ENCODE data around the gene PIK3R4.

PIK3R4 gene

DNA sequence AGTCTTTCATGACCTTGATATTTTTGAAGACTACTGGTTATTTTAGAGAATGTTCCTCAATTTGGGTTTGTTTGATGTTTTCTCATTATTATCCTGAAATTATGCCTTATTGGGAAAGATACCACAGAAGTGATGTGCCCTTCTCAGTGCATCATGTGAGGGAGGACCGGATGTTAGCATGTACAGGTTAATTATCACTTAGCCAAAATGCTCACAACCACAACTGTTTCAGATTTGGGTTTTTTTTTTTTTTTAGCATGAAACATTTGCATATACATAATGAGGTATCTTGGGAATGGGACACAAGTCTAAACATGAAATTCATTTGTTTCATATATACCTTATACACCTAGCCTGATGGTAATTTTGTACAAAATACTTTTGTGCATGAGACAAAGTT is 59.8 kb downstream of the PIK3R4 start:
- DNase-seq (ENCODE audit: low read depth) = no peak
- TF ChIP-seq, protein P1, sequence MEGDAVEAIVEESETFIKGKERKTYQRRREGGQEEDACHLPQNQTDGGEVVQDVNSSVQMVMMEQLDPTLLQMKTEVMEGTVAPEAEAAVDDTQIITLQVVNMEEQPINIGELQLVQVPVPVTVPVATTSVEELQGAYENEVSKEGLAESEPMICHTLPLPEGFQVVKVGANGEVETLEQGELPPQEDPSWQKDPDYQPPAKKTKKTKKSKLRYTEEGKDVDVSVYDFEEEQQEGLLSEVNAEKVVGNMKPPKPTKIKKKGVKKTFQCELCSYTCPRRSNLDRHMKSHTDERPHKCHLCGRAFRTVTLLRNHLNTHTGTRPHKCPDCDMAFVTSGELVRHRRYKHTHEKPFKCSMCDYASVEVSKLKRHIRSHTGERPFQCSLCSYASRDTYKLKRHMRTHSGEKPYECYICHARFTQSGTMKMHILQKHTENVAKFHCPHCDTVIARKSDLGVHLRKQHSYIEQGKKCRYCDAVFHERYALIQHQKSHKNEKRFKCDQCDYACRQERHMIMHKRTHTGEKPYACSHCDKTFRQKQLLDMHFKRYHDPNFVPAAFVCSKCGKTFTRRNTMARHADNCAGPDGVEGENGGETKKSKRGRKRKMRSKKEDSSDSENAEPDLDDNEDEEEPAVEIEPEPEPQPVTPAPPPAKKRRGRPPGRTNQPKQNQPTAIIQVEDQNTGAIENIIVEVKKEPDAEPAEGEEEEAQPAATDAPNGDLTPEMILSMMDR (IDR thresholded peaks at IDR 0.05; ENCODE audit: control insufficient read depth, extremely low read depth, insufficient read depth) = no peak
- H3K4me3 ChIP-seq (ENCODE audit: low read depth, low read length) = no peak overlapping the region

DNA sequence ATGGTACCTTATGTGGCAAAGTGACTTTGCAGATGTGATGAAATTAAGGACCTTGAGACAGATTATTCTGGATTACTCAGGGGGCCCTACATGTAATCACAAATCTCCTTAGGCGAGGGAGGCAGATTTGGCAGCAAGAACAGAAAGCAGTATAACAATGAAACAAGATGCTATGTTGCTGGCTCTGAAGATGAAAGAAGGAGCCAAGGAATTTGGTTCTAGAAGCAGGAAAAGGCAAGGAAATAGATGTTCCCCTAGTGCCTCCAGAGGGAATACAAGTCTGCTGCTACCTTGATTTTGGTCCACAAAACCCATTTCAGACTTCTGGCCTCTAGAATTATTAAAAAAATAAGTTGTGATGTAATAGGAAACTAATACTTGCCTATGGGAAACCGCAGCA is 64.5 kb downstream of the PIK3R4 start:
- TF ChIP-seq, protein P1 (IDR thresholded peaks at IDR 0.05; ENCODE audit: control insufficient read depth, extremely low read depth, insufficient read depth) = no peak
- DNase-seq (ENCODE audit: low read depth) = no peak
- no peak overlapping the region for H3K4me3 ChIP-seq (ENCODE audit: low read depth, low read length)

DNA sequence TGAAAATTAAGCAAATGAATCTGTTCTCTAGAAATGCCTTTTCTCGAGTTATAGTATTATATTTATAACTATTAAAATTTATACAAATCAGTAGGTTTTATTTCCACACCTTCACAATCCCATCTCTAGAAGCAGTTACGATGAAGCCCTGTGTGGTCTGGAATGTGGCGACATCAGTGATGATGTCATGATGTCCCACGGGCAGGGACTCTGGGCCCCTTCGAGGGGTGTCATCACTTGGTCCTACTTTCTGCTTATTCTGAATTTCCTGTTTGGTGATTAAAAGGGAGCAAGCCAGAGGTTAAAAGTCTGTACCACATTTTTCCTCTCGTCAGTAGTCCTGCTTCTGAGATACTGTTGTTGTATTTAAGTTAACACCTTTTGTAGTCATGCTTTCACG is 67.4 kb downstream of the PIK3R4 start:
- H3K4me3 ChIP-seq (ENCODE audit: low read depth, low read length) = no peak overlapping the region
- no peak for DNase-seq (ENCODE audit: low read depth)

DNA sequence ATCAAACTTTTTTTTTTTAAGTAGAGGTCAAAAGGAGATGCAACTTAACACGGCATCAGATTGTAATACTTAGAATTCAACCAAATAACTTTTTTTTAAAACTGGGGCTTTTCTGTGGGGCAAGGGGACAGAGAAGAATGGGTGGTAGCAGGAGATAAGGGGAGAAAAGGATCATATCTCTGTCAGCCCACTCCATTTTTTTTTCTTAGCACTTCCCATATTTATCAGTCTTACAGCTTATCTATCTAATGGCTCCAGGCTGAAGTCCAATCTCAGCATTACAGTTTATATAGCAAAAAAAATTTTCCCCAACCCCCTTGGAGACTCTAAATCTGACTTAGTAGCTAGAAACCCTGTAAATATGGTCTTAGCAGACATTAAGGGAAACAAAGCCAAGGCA is 69.3 kb downstream of the PIK3R4 start:
- no peak for DNase-seq (ENCODE audit: low read depth)
- H3K4me3 ChIP-seq (ENCODE audit: low read depth, low read length) = no peak overlapping the region
- TF ChIP-seq, protein P1 (IDR thresholded peaks at IDR 0.05; ENCODE audit: control insufficient read depth, extremely low read depth, insufficient read depth) = no peak

More for the DNA sequence above, 67.4 kb downstream of the PIK3R4 start:
- TF ChIP-seq, protein P1 (IDR thresholded peaks at IDR 0.05; ENCODE audit: control insufficient read depth, extremely low read depth, insufficient read depth) = no peak

DNA sequence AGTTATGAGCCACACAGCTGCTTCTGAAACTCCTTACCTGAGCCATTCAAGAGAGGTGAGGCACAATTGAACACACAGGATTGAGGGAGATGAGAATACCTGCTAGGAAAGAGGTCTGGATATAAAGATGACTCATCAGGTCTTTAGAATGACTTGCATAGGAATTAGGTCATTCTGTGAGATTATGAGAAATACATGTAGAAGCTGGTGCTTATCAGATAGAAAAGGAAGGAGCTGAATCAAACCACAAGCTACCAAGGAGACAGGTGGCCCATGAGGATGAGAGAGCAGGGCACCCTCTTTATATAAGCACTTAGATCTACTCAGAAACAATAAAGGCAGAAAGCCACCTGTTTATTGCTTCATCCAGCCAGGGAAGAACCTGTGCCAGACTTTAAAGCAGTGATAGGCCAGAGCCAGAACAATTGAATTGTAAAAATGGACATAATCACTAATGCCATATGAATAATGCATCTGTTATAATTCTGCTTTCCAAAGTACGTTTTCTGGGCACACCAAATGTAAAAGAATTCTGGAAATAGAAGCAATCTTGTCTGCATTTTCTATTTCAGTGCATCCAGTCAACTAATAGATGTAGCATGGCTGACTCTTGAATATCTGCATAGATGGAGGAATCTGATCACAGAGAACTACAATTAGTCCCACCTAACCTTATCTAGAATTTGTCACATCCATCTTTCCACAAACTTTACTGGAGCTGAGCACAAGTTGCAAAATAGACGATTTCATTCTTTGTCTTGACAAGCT is 74.9 kb downstream of the PIK3R4 start:
- DNase-seq (ENCODE audit: low read depth) = no peak
- no peak overlapping the region for H3K4me3 ChIP-seq (ENCODE audit: low read depth, low read length)
- TF ChIP-seq, protein P1 (IDR thresholded peaks at IDR 0.05; ENCODE audit: control insufficient read depth, extremely low read depth, insufficient read depth) = no peak

DNA sequence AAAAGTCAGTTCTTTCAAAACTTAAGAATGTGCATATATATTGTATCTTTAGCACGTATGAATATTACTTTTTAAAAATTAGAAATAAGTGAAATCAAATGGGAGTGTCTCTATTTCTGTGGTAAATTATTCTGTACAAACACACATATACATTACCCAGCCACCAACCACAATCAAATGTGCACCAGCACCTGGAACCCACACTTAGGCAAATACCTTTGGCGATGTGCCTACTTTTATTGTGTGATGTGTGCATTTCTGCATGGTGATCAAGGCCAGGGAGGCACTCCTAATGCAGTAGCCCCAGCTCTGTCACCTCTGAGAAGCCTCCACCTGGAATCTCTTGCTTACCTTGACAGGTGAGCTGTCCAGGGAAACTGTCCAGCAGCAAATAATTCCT is 76.9 kb downstream of the PIK3R4 start:
- TF ChIP-seq, protein P1 (IDR thresholded peaks at IDR 0.05; ENCODE audit: control insufficient read depth, extremely low read depth, insufficient read depth) = no peak
- no peak for DNase-seq (ENCODE audit: low read depth)
- no peak overlapping the region for H3K4me3 ChIP-seq (ENCODE audit: low read depth, low read length)

DNA sequence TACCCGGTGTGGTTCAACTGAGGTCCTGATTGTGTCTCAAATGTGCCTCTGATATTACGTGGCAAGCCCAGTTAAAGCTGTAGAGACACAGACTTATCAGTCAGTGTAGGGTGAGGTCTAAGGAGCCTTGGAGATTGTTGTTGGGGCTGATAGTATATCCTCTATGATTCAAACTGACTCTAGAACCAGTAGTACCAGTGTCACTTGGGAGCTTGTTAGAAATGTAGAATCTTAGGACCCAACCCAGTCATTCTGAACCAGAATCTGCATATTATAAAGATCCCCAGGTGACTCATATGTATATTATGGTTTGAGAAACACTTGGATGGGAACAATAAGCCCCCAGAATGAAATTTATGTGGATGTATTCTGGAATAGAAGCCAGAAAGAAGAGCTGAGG is 83.5 kb downstream of the PIK3R4 start:
- no peak overlapping the region for H3K4me3 ChIP-seq (ENCODE audit: low read depth, low read length)
- no peak for DNase-seq (ENCODE audit: low read depth)
- TF ChIP-seq, protein P1 (IDR thresholded peaks at IDR 0.05; ENCODE audit: control insufficient read depth, extremely low read depth, insufficient read depth) = no peak
